HCT116 (cell line): ENCODE results near the gene HOGA1. TPM values are rescaled to one million over a fixed set of nuclear protein-coding genes. Genes with fewer than 3 reads are reported as not detected.

ENCODE experiments used
- ATAC-seq: fragments of 200-7000 bp; cut with Tn5 transposase; 2 replicates; pipeline ENCODE4 v1.9.1; 2020; ENCODE audit warnings: mild to moderate bottlenecking, moderate library complexity
- BruUV-seq: library from RNA; stranded (reverse); fragments of 400-500 nt; replicated peaks from 2 replicates; lab custom pipeline; 2021; lab: Mats Ljungman, UMichigan
- CTCF ChIA-PET: fragments of 300-600 bp; sonication (Branson Sonifier 250); formaldehyde crosslinking; loops from one replicate; lab custom pipeline; 2021; ENCODE audit warnings: antibody characterized with exemption; lab: Charles Lee
- POLR2A ChIA-PET: fragments of 300-600, 350-600 bp; sonication (Branson Sonifier 250); formaldehyde crosslinking; loops from one replicate; lab custom pipeline; 2021; ENCODE audit warnings: antibody characterized with exemption; lab: Charles Lee
- RAD21 ChIA-PET, 2 experiments: fragments of 300-600 bp; sonication (Branson Sonifier 250); formaldehyde crosslinking; loops; one replicate each; lab custom pipeline; 2023; ENCODE audit warnings: low total read pairs in 2 of 2; ENCODE audit not compliant: uncharacterized antibody in 2 of 2, unreplicated experiment in 2 of 2, low non-redundant PET in 1 of 2; lab: Charles Lee
- DNase-seq: peaks from one replicate; pipeline ENCODE4 v3.0.0-alpha.2; 2010; ENCODE audit warnings: low read depth, low spot score
- H2AFZ ChIP-seq: fragments of 200-600 bp; shearing (Covaris generic), sonication (generic); 2 replicates; pipeline ENCODE4 v1.6.1; 2017; ENCODE audit warnings: low read depth, mixed run types, mixed read lengths, antibody characterized with exemption, low read length; ENCODE audit not compliant: poor library complexity, severe bottlenecking
- H3K27ac ChIP-seq: 2 replicates; pipeline ENCODE4 v1.5.1; 2012; ENCODE audit warnings: low read depth, low read length
- H3K27me3 ChIP-seq: fragments of 200-600 bp; sonication (generic); 2 replicates; pipeline ENCODE4 v1.6.1; 2016; ENCODE audit warnings: mixed run types, low read length, mixed read lengths; ENCODE audit not compliant: insufficient read depth
- H3K36me3 ChIP-seq, 2 experiments: fragments of 200-500 bp in 1 of 2; fragments of 200-600 bp in 1 of 2; sonication (Bioruptor generic) in 1 of 2; sonication (generic) in 1 of 2; 2 replicates each; pipeline versions ENCODE4 v1.5.1 to v1.6.1; 2014 to 2016; ENCODE audit warnings: low read length in 2 of 2, inconsistent platforms in 1 of 2, mixed read lengths in 1 of 2, mixed run types in 1 of 2; ENCODE audit not compliant: insufficient read depth in 2 of 2, control insufficient read depth in 1 of 2
- H3K4me1 ChIP-seq, 2 experiments: fragments of 200-600 bp in 1 of 2; sonication (generic) in 1 of 2; 2 replicates each; pipeline versions ENCODE4 v1.5.1 to v1.6.1; 2012 to 2017; ENCODE audit warnings: low read length in 2 of 2, inconsistent platforms in 1 of 2, mild to moderate bottlenecking in 1 of 2, mixed read lengths in 1 of 2, mixed run types in 1 of 2, moderate library complexity in 1 of 2; ENCODE audit not compliant: insufficient read depth in 2 of 2, control insufficient read depth in 1 of 2
- H3K4me2 ChIP-seq: fragments of 200-600 bp; sonication (generic); 2 replicates; pipeline ENCODE4 v1.6.1; 2017; ENCODE audit warnings: mixed run types, low read length, mixed read lengths
- H3K4me3 ChIP-seq, 2 experiments: fragments of 200-600 bp in 1 of 2; sonication (generic) in 1 of 2; replicated peaks in 1 of 2; 2 replicates each; pipeline ENCODE4 v1.5.1; 2011 to 2016; ENCODE audit warnings: low read length in 2 of 2, control low read depth in 1 of 2, low read depth in 1 of 2, mild to moderate bottlenecking in 1 of 2, mixed read lengths in 1 of 2, mixed run types in 1 of 2
- H3K79me2 ChIP-seq: fragments of 200-600 bp; sonication (generic); 2 replicates; pipeline ENCODE4 v1.6.1; 2017; ENCODE audit warnings: mild to moderate bottlenecking, mixed run types, low read length, moderate library complexity, mixed read lengths; ENCODE audit not compliant: insufficient read depth
- H3K9ac ChIP-seq: fragments of 200-600 bp; sonication (generic); 2 replicates; pipeline ENCODE4 v1.6.1; 2016; ENCODE audit warnings: low read length, mixed read lengths
- H3K9me2 ChIP-seq: fragments of 200-600 bp; sonication (generic), shearing (Covaris generic); 2 replicates; pipeline ENCODE4 v1.6.1; 2017; ENCODE audit warnings: mixed run types, mild to moderate bottlenecking, moderate library complexity; ENCODE audit not compliant: insufficient read depth
- H3K9me3 ChIP-seq, 2 experiments: fragments of 200-500 bp in 1 of 2; fragments of 200-600 bp in 1 of 2; sonication (Bioruptor generic) in 1 of 2; sonication (generic) in 1 of 2; 2 replicates each; pipeline ENCODE4 v1.6.1; 2014 to 2017; ENCODE audit warnings: low read length in 2 of 2, mixed read lengths in 2 of 2, inconsistent platforms in 1 of 2, low read depth in 1 of 2, mild to moderate bottlenecking in 1 of 2, mixed run types in 1 of 2, moderate library complexity in 1 of 2; ENCODE audit not compliant: control insufficient read depth in 1 of 2, insufficient read depth in 1 of 2
- H4K20me1 ChIP-seq: fragments of 200-600 bp; sonication (generic), shearing (Covaris generic); 2 replicates; pipeline ENCODE4 v1.6.1; 2017; ENCODE audit warnings: mixed run types, mild to moderate bottlenecking, moderate library complexity; ENCODE audit not compliant: insufficient read depth
- CBX3 ChIP-seq: IDR thresholded peaks from 2 replicates; pipeline ENCODE4 v1.6.1; 2012; ENCODE audit warnings: low read depth
- SIN3A ChIP-seq: IDR thresholded peaks from 2 replicates; pipeline ENCODE4 v1.6.1; 2012; ENCODE audit warnings: low read depth
- SRF ChIP-seq: IDR thresholded peaks from 2 replicates; pipeline ENCODE4 v1.6.1; 2012; ENCODE audit warnings: low read depth
- YY1 ChIP-seq: IDR thresholded peaks from 2 replicates; pipeline ENCODE4 v1.6.1; 2011; ENCODE audit warnings: low read length, low read depth, moderate library complexity, mild to moderate bottlenecking; ENCODE audit not compliant: insufficient replicate concordance; ENCODE audit errors: extremely low read depth
- intact Hi-C: fragments of 100-400 bp; cut with micrococcal nuclease; formaldehyde crosslinking; loops from 2 replicates; pipeline ENCODE4 v1.10.0; 2022
- total RNA-seq: library from RNA; stranded (reverse); gene quantifications from one replicate; pipeline ENCODE4 v1.2.1, GENCODE V29; 2021; ENCODE audit not compliant: unreplicated experiment
- TF ChIP-seq, protein P1 (sequence below): IDR thresholded peaks from 2 replicates; pipeline ENCODE4 v1.6.1; 2012; ENCODE audit warnings: low read depth
- TF ChIP-seq, protein P2 (sequence below): IDR thresholded peaks from 2 replicates; pipeline ENCODE4 v1.6.1; 2011; ENCODE audit warnings: mild to moderate bottlenecking, low read length, moderate library complexity; ENCODE audit not compliant: insufficient replicate concordance; ENCODE audit errors: extremely low read depth
- TF ChIP-seq, protein P3 (sequence below): IDR thresholded peaks from 2 replicates; pipeline ENCODE4 v1.6.1; 2012
- TF ChIP-seq, protein P4 (sequence below), 3 experiments: fragments of 200-600 bp in 1 of 3; sonication (generic) in 1 of 3; IDR thresholded peaks in 2 of 3; conservative IDR thresholded peaks in 1 of 3; 2 replicates each; pipeline ENCODE4 v1.5.1; 2012 to 2017; ENCODE audit warnings: low read depth in 2 of 3, low read length in 2 of 3, antibody characterized with exemption in 1 of 3, borderline replicate concordance in 1 of 3, control low read depth in 1 of 3, mild to moderate bottlenecking in 1 of 3, mixed read lengths in 1 of 3, mixed run types in 1 of 3, moderate library complexity in 1 of 3; ENCODE audit not compliant: insufficient read depth in 1 of 3

Gene HOGA1
- total RNA-seq, 1 experiment from 2014 or later, result 1.6 TPM

DNA sequence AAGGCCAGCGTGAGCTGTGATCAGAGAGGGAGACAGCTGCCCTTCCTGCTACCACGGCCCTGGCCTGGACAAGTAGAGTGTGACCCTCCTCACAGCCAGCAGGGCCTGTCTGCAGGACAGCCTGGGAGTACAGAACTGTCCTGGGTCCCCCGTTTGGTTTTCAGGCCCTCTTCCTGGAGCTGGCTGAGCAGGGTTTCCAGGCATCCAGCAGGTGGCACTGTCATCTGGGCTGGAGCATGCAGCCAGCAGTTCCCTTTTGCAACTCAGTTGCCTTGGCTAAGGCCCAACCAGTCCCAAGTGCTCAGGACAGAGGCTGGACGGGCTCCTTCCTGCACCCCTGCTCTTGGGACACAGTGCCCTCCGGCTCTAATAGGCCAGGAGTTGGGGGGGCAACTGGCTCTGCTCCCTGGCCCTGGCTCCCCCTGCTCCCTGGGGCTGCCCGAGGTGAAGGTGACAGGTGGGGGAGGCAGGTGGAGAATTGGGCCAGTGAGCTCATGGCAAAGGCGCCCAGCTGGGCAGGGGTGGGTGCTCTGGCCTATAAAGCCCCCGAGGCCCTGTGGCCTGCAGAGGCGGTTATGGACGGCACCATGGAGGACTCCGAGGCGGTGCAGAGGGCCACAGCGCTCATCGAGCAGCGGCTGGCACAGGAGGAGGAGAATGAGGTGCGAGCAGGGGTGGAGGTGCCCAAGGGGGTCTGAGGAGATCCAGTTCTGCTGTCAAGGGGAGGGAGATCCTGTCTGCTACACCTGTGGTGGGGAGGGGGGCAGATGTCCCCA, 11.8 kb upstream of the HOGA1 start, which contains the start of gene ANKRD2 (continued):
- TF ChIP-seq, protein P1, sequence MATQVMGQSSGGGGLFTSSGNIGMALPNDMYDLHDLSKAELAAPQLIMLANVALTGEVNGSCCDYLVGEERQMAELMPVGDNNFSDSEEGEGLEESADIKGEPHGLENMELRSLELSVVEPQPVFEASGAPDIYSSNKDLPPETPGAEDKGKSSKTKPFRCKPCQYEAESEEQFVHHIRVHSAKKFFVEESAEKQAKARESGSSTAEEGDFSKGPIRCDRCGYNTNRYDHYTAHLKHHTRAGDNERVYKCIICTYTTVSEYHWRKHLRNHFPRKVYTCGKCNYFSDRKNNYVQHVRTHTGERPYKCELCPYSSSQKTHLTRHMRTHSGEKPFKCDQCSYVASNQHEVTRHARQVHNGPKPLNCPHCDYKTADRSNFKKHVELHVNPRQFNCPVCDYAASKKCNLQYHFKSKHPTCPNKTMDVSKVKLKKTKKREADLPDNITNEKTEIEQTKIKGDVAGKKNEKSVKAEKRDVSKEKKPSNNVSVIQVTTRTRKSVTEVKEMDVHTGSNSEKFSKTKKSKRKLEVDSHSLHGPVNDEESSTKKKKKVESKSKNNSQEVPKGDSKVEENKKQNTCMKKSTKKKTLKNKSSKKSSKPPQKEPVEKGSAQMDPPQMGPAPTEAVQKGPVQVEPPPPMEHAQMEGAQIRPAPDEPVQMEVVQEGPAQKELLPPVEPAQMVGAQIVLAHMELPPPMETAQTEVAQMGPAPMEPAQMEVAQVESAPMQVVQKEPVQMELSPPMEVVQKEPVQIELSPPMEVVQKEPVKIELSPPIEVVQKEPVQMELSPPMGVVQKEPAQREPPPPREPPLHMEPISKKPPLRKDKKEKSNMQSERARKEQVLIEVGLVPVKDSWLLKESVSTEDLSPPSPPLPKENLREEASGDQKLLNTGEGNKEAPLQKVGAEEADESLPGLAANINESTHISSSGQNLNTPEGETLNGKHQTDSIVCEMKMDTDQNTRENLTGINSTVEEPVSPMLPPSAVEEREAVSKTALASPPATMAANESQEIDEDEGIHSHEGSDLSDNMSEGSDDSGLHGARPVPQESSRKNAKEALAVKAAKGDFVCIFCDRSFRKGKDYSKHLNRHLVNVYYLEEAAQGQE, result no peak
- TF ChIP-seq YY1 (peak; percentile 34), CBX3 (no peak)
- TF ChIP-seq, all 23 proteins: peak for 4

DNA sequence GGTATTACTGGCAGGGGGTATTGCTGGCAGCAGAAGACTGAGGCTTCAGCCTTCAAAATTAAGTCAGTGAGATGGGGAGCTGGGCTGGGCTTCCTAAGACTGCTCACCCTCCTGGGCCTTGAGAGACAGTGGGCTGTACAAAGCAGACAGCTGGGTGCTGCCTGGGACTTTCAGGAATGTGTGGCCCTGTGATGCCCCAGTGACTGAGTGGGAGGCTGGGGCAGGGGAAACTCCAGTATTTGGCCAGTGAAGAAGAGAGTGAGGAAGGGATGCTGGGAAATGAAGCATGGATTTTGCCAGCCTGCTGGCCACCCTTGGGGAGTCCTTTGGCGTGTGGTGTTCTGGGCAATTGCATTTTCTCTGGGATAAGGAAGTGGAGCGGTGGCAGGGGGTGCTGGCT, 11.2 kb upstream of the HOGA1 start:
- Histone ChIP-seq H3K4me1 (peaks cover 53 to 60% of the 10 kb centered on the region in 2 experiments), H3K4me3 (no peak overlapping the region), H3K9me2 (no peaks in the 10 kb centered on the region), H4K20me1 (no peaks in the 10 kb centered on the region), H3K9me3 (no peaks in the 10 kb centered on the region), H3K27me3 (no peaks in the 10 kb centered on the region), H2AFZ (no peak overlapping the region), H3K27ac (peak overlapping the region; percentile 68; the same call in 1 of the 2 replicates), H3K36me3 (no peaks in the 10 kb centered on the region), H3K4me2 (peak overlapping the region; percentile 92; the same call in 1 of the 2 replicates), H3K79me2 (no peaks in the 10 kb centered on the region), H3K9ac (0 out of 2 replicates have a peak overlapping the region, but pooled peaks have one; percentile 67)
- ATAC-seq (no peak), DNase-seq (no peak)
- intact Hi-C loops, result no loop called here
- TF ChIP-seq, protein P2, sequence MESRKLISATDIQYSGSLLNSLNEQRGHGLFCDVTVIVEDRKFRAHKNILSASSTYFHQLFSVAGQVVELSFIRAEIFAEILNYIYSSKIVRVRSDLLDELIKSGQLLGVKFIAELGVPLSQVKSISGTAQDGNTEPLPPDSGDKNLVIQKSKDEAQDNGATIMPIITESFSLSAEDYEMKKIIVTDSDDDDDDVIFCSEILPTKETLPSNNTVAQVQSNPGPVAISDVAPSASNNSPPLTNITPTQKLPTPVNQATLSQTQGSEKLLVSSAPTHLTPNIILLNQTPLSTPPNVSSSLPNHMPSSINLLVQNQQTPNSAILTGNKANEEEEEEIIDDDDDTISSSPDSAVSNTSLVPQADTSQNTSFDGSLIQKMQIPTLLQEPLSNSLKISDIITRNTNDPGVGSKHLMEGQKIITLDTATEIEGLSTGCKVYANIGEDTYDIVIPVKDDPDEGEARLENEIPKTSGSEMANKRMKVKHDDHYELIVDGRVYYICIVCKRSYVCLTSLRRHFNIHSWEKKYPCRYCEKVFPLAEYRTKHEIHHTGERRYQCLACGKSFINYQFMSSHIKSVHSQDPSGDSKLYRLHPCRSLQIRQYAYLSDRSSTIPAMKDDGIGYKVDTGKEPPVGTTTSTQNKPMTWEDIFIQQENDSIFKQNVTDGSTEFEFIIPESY, result no peak
- TF ChIP-seq, protein P3, sequence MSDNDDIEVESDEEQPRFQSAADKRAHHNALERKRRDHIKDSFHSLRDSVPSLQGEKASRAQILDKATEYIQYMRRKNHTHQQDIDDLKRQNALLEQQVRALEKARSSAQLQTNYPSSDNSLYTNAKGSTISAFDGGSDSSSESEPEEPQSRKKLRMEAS, result no peak
- TF ChIP-seq SIN3A (no peak), SRF (no peak)
- TF ChIP-seq, protein P4, sequence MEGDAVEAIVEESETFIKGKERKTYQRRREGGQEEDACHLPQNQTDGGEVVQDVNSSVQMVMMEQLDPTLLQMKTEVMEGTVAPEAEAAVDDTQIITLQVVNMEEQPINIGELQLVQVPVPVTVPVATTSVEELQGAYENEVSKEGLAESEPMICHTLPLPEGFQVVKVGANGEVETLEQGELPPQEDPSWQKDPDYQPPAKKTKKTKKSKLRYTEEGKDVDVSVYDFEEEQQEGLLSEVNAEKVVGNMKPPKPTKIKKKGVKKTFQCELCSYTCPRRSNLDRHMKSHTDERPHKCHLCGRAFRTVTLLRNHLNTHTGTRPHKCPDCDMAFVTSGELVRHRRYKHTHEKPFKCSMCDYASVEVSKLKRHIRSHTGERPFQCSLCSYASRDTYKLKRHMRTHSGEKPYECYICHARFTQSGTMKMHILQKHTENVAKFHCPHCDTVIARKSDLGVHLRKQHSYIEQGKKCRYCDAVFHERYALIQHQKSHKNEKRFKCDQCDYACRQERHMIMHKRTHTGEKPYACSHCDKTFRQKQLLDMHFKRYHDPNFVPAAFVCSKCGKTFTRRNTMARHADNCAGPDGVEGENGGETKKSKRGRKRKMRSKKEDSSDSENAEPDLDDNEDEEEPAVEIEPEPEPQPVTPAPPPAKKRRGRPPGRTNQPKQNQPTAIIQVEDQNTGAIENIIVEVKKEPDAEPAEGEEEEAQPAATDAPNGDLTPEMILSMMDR (IDR thresholded peaks at IDR 0.05 in 2 of 3, conservative IDR thresholded peaks at IDR 0.05 in 1 of 3; ENCODE audit: borderline replicate concordance in 1 of 3, insufficient read depth in 1 of 3, low read depth in 2 of 3, low read length in 2 of 3), result no peak
- ChIA-PET RAD21 (interaction anchor here in 1 of 2 experiments (2.3 kb wide), 1 partner anchor 39 kb away, joined by 7 read pairs; no protein-coding TSS in a partner anchor), CTCF (interaction anchor here (0.6 to 2.8 kb wide), 18 partner anchors 8 to 236 kb away, joined by 3 to 35 read pairs (median 6); partner anchors contain the start of gene HOGA1), POLR2A (interaction anchor here (1.8 kb wide), 1 partner anchor 114 kb away, joined by 3 read pairs; the partner anchor contains the start of gene AVPI1)
- BruUV-seq, result no TSS peak
